Left colon (tissue), 2 donors: ENCODE measurements around the gene FCHO1. TPM values are rescaled to one million over a fixed set of nuclear protein-coding genes. Genes with fewer than 3 reads are reported as not detected.

Experiments used
- total RNA-seq, 2 donors: library from RNA; stranded (reverse); fragmentation: NEBNext Ultra II Directional; extraction: Animal tissue kit (Norgen Biotek cat#: 25700); gene quantifications; one replicate each; pipeline ENCODE4 v1.2.1, GENCODE V29; 2021
- donor health status: DM: no; HTN: no; CAD: no.
- donor health status: DM: yes; HTN: yes; CAD: no.

FCHO1 gene
- total RNA-seq, 2 donors from 2014 or later = 3.0 to 3.1 TPM

Other genes starting within 250 kb of the FCHO1 start
- gene PGLS, start 239.8 kb upstream of the FCHO1 start, total RNA-seq = 100 to 1,000 TPM in 1 of 2 donors, 10 to 100 TPM in 1; 89.8 to 100 TPM
- gene COLGALT1, start 195.8 kb upstream of the FCHO1 start, total RNA-seq = 10 to 100 TPM; 48.3 to 53.3 TPM
- gene UNC13A, start 63.1 kb upstream of the FCHO1 start, total RNA-seq = under 1 TPM; 0.24 to 0.28 TPM
- 10 to 100 TPM; 39.9 to 43.5 TPM for gene MAP1S, start 32.0 kb upstream of the FCHO1 start, total RNA-seq
- gene B3GNT3, start 43.7 kb downstream of the FCHO1 start, total RNA-seq = 100 to 1,000 TPM; 152 to 240 TPM
- gene INSL3, start 70.0 kb downstream of the FCHO1 start, total RNA-seq = not detected
- gene JAK3, start 96.5 kb downstream of the FCHO1 start, total RNA-seq = 1 to 10 TPM; 2.7 to 3.7 TPM
- 1,000 to 10,000 TPM; 1,406 to 1,485 TPM for gene RPL18A, start 108.4 kb downstream of the FCHO1 start, total RNA-seq
- not detected for gene SLC5A5, start 120.5 kb downstream of the FCHO1 start, total RNA-seq
- 10 to 100 TPM; 39.5 to 51.5 TPM for gene CCDC124, start 181.5 kb downstream of the FCHO1 start, total RNA-seq
- under 1 TPM in 1 of 2 donors, not detected in 1; 0.14 TPM for gene KCNN1, start 215.6 kb downstream of the FCHO1 start, total RNA-seq